Heart left ventricle (tissue), 16 donors: ENCODE measurements around the gene CNOT6L. TPM values are rescaled to one million over a fixed set of nuclear protein-coding genes. Genes with fewer than 3 reads are reported as not detected.

Experiments
- ATAC-seq, 4 donors: fragments of 200-7000 bp; cut with Tn5 transposase; one replicate each; pipeline ENCODE4 v1.9.1; 2020 to 2022; ENCODE audit warnings: moderate library complexity in 4 of 4, mild to moderate bottlenecking in 3 of 4, moderate number of reproducible peaks in 1 of 4
- DNase-seq, 5 donors: peaks; one replicate each; pipeline ENCODE4 v3.0.0-alpha.2; 2020
- H3K27ac ChIP-seq, 12 donors: fragments of 200-600 bp; sonication (generic) in 4 of 12; one replicate each; pipeline versions ENCODE4 v1.5.0 to v1.8.0; 2016 to 2022; ENCODE audit warnings: mild to moderate bottlenecking in 2 of 12
- H3K27me3 ChIP-seq, 9 donors: fragments of 200-600 bp; sonication (generic) in 2 of 9; one replicate each; pipeline versions ENCODE4 v1.5.1 to v1.8.0; 2016 to 2022; ENCODE audit warnings: mild to moderate bottlenecking in 3 of 9
- H3K36me3 ChIP-seq, 9 donors: fragments of 200-600 bp; sonication (generic) in 2 of 9; one replicate each; pipeline versions ENCODE4 v1.5.0 to v1.8.0; 2018 to 2022; ENCODE audit warnings: mild to moderate bottlenecking in 2 of 9
- H3K4me1 ChIP-seq, 12 donors: fragments of 200-600 bp; sonication (generic) in 4 of 12; one replicate each; pipeline versions ENCODE4 v1.5.0 to v1.8.0; 2016 to 2022; ENCODE audit warnings: mild to moderate bottlenecking in 3 of 12
- H3K4me3 ChIP-seq, 12 donors: fragments of 200-600 bp; sonication (generic) in 4 of 12; one replicate each; pipeline versions ENCODE4 v1.5.0 to v1.8.0; 2017 to 2022; ENCODE audit warnings: mild to moderate bottlenecking in 9 of 12, moderate library complexity in 4 of 12
- H3K9me3 ChIP-seq, 12 donors: fragments of 200-600 bp; sonication (generic) in 4 of 12; one replicate each; pipeline versions ENCODE4 v1.5.0 to v1.8.0; 2016 to 2022; ENCODE audit warnings: mild to moderate bottlenecking in 1 of 12
- POLR2A ChIP-seq, 2 donors: fragments of 450-650 bp; IDR thresholded peaks; one replicate each; pipeline ENCODE4 v1.6.1; 2017; ENCODE audit warnings: antibody characterized with exemption in 2 of 2, mild to moderate bottlenecking in 2 of 2, moderate library complexity in 2 of 2
- WGBS, 4 donors: extraction: QIAGEN DNeasy Blood & Tissue Kit in 2 of 4; methylation state at CpG; one replicate each; pipeline versions ENCODE4 v1.1.5 to v1.1.7; 2013 to 2018; 5-methylcytosine and 5-hydroxymethylcytosine counted together
- intact Hi-C, 10 donors: fragments of 100-400 bp; cut with DNase I; formaldehyde crosslinking; loops; one replicate each; pipeline versions ENCODE4 v1.11.1 to v1.14.2; 2022
- polyA plus RNA-seq, 2 donors: library from polyadenylated mRNA; stranded (reverse); fragments of 200-250 nt; gene quantifications; one replicate each; pipeline ENCODE4 v1.2.3, GENCODE V29; 2013
- total RNA-seq, 9 donors: library from RNA; depleted of rRNA in 2 of 9; stranded (reverse); fragments of >200 nt in 2 of 9; fragmentation: NEBNext Ultra II Directional in 3 of 9; extraction: Animal tissue kit (Norgen Biotek cat#: 25700) in 3 of 9; gene quantifications; one replicate each; pipeline versions ENCODE4 v1.1.0 to v1.2.4, GENCODE V29; 2016 to 2023
- TF ChIP-seq, protein P1 (sequence below), 12 donors: fragments of 200-600 bp; sonication (generic) in 4 of 12; IDR thresholded peaks; one replicate each; pipeline versions ENCODE4 v1.5.0 to v1.8.0; 2018 to 2022; ENCODE audit warnings: antibody characterized with exemption in 12 of 12, mild to moderate bottlenecking in 5 of 12
- donor health status: ischemic (EF 13 %, LVEDD 7.1; RV severe dilation, severe dysfunction).
- donor health status: healthy with polysubstance abuse.
- donor health status: DM: no; HTN: yes; CAD: no.
- donor health status: DM: no; HTN: no; CAD: no.
- donor health status: ischemic (EF 25% LVEDD 6.9; RV normal size, moderate dysfunction).
- donor health status: ischemic (EF 25% LVEDD 5.7; RV mildly dilated, moderate dysfunction).
- donor health status: healthy.
- donor health status: DM: yes; HTN: yes; CAD: no.
- donor health status: ischemic (EF 35%, LVEDD 5.7; RV mildly dilated, moderate dysfunction).
- donor health status: nonischemic (EF 11% LVEDD 7.7; RV severe dilation, severe dysfunction).
- donor health status: DM: yes; HTN: yes; CAD: no.
- donor health status: PGD.
- donor health status: ischemic (EF 29% LVEDD 5.4; RV normal size, mild dysfunction).
- donor health status: nonischemic (EF 23%, LVEDD 6.1; RV moderate dilation, normal function).

Gene CNOT6L
- total and polyA plus RNA-seq, 11 donors: 2.2 to 39.2 (median 18.6) TPM

DNA sequence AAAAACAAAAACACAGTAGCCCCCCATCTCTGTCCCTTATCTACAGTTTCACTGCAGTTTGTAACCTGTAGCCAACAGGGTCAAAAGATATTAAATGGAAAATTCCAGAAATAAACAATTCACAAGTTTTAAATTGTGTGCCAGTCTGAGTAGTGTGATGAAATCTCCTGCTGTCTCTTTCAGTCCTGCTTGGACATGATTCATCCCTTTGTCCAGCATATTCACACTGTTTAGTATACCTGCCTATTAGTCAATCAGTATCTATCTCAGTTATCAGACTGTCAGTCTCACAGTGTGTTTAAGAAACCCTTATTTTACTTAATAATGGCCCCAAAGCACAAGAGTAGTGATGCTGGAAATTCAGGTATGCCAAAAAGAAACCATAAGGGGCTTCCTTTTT lies 21.9 kb downstream of the CNOT6L start:
- TF ChIP-seq, protein P1, sequence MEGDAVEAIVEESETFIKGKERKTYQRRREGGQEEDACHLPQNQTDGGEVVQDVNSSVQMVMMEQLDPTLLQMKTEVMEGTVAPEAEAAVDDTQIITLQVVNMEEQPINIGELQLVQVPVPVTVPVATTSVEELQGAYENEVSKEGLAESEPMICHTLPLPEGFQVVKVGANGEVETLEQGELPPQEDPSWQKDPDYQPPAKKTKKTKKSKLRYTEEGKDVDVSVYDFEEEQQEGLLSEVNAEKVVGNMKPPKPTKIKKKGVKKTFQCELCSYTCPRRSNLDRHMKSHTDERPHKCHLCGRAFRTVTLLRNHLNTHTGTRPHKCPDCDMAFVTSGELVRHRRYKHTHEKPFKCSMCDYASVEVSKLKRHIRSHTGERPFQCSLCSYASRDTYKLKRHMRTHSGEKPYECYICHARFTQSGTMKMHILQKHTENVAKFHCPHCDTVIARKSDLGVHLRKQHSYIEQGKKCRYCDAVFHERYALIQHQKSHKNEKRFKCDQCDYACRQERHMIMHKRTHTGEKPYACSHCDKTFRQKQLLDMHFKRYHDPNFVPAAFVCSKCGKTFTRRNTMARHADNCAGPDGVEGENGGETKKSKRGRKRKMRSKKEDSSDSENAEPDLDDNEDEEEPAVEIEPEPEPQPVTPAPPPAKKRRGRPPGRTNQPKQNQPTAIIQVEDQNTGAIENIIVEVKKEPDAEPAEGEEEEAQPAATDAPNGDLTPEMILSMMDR (IDR thresholded peaks at IDR 0.05): no peak
- TF ChIP-seq POLR2A (IDR thresholded peaks at IDR 0.05): no peak
- Histone ChIP-seq H3K9me3 (peaks cover 0 to 10% (median 0%) of the 10 kb centered on the region in 12 donors), H3K4me3 (no peak overlapping the region), H3K36me3 (no peaks in the 10 kb centered on the region), H3K27ac (no peak overlapping the region), H3K27me3 (no peaks in the 10 kb centered on the region), H3K4me1 (peaks cover 0 to 54% (median 37%) of the 10 kb centered on the region in 12 donors)
- ATAC-seq (no peak), DNase-seq (no peak)
- intact Hi-C loops: loop anchor here in 1 of 10 donors (10.0 kb wide), 1 partner anchor 52 kb away; no protein-coding TSS in a partner anchor

DNA sequence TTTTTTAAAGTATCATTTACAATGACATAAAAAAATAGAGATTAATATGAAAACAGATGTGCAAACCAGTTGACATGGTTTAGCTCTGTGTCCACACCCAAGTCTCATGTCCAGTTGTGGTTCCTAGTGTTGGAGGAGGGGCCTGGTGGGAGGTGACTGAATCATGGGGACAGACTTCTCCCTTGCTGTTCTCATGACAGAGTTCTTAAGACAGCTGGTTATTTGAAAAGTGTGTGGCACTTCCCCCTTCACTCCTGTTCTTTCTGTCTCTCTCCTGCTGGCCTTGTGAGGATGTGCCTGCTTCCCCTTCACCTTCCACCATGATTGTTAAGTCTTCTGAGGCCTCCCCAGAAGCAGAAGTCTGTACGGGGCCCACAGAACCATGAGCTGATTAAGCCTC lies 23.8 kb downstream of the CNOT6L start:
- no peak for TF ChIP-seq POLR2A (IDR thresholded peaks at IDR 0.05)
- TF ChIP-seq, protein P1 (IDR thresholded peaks at IDR 0.05): no peak
- DNase-seq (no peak), ATAC-seq (no peak)
- 91 to 98% (median 94%) methylated on average over 1 of the region's 1 CpG for WGBS, 4 donors
- Histone ChIP-seq H3K27me3 (no peaks in the 10 kb centered on the region), H3K4me3 (no peak overlapping the region), H3K4me1 (peaks cover 0 to 48% (median 20%) of the 10 kb centered on the region in 12 donors), H3K36me3 (no peaks in the 10 kb centered on the region), H3K9me3 (peaks cover 0 to 10% (median 0%) of the 10 kb centered on the region in 12 donors), H3K27ac (no peak overlapping the region)
- intact Hi-C loops: loop anchor here in 1 of 10 donors (10.0 kb wide), 1 partner anchor 51 kb away; no protein-coding TSS in a partner anchor

DNA sequence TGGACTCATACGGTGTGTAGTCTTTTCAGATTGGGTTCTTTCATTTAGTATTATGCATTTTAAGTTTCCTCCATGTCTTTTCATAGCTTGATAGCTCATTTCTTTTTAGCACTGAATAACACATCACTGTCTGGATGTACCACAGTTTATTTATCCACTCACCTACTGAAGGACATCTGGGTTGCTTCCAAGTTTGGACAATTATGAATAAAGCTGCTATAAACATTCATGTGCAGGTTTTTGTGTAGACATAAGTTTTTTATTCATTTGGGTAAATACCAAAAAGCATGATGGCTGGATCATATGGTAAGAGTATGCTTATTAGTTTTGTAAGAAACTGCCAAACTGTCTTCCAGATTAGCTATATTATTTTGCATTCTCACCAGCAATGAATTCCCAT lies 29.0 kb downstream of the CNOT6L start:
- H3K27ac ChIP-seq: no peak overlapping the region
- intact Hi-C loops: loop anchor here in 1 of 10 donors (10.0 kb wide), 1 partner anchor 45 kb away; no protein-coding TSS in a partner anchor
- H3K9me3 ChIP-seq: peaks cover 0 to under 1% (median 0%) of the 10 kb centered on the region in 12 donors
- H3K36me3 ChIP-seq: no peaks in the 10 kb centered on the region
- H3K4me1 ChIP-seq: peaks cover 0 to 41% (median 10%) of the 10 kb centered on the region in 12 donors
- no peak overlapping the region for H3K4me3 ChIP-seq
- H3K27me3 ChIP-seq: no peaks in the 10 kb centered on the region
- WGBS, 4 donors: 77 to 88% (median 84%) methylated on average over 1 of the region's 1 CpG
- TF ChIP-seq, protein P1 (IDR thresholded peaks at IDR 0.05): no peak
- no peak for TF ChIP-seq POLR2A (IDR thresholded peaks at IDR 0.05)
- DNase-seq (no peak), ATAC-seq (no peak)

DNA sequence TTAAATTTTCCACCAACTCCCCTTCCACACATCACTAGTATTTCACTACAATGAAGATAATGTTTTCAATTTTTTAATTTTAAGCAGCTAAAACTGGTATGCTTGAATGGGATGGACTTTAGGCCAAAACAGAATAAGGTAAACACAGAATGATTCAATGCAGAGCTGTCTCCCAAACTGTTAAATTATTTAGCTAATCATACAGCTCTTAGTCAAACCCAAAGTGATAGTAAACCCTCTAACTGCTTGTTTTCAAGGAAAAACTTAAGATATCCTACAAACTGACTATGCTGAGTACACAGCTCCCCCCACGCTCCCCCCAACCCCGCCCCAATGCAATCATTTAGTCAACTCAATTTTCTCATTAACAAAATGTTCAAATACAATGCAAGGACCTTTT lies 30.2 kb downstream of the CNOT6L start:
- WGBS, 4 donors: 92 to 98% (median 97%) methylated on average over 2 of the region's 2 CpGs
- Histone ChIP-seq H3K9me3 (no peaks in the 10 kb centered on the region), H3K4me3 (no peak overlapping the region), H3K27me3 (no peaks in the 10 kb centered on the region), H3K4me1 (peaks cover 0 to 45% (median 11%) of the 10 kb centered on the region in 12 donors), H3K36me3 (no peaks in the 10 kb centered on the region), H3K27ac (no peak overlapping the region)
- DNase-seq: no peak
- ATAC-seq: no peak
- no peak for TF ChIP-seq POLR2A (IDR thresholded peaks at IDR 0.05)
- TF ChIP-seq, protein P1 (IDR thresholded peaks at IDR 0.05): no peak
- intact Hi-C loops: no loop called here
